Measurements from ENCODE around the gene CPLANE1.
A peak's percentile ranks its signal among the peaks of the same experiment; 100 is the strongest.
"Not testable (repeated sequence)": the region's sequence is repeated elsewhere in the genome, so short reads cannot be mapped to it uniquely, and the experiment has no call there.

The CPLANE1 gene

DNA sequence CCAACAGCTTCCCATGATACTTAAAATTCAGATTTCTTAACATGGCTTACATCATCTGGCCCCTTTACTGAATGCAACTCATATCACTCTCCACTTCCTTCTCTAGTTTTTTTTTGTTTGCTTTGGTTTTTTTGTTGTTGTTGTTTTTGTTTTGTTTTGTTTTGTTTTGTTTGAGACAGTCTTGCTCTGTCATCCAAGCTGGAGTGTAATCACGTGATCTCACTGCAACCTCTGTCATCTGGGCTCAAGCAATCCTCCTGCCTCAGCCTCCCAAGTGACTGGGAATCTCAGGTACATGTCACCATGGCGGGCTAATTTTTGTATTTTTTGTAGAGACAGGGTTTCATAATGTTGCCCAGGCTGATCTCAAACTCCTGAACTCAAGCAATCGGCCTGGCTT is 41.4 kb downstream of the CPLANE1 start:
- DNase-seq = no peak

DNA sequence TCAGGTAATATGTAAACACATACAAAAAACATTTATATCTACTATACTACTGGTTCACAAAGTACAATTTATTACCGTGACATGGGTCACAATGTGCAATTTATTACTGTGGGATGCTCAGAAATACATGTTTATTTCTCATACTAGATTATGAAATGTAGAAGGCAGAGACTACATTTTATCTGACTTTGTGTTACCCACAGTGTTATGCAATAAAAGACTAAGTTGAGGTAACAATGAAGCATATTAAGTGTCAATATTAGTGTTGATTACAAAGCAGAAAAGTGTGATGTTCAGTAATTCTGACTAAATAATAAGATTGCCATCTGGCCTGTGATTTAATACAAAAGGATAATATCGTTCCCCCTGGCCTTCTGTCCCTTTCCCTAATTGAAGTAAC is 42.4 kb downstream of the CPLANE1 start:
- no peak for DNase-seq

DNA sequence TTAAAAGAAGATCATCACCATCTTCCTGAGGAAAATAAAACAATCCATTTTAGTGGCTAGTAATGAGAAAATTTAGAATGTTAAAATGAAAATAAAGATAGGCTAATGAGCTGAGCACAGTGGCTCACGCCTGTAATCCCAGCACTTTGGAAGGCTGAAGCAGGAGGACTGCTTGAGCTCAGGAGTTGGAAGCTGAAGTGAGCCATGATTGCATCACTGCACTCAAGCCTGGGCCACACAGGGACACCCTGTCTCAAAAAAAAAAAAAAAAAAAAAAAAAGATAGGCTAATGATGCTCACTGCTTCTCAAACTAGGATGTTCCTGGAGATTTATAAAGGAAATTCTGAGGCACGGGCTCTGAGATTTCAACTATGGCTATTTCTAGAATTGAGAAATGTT is 50.3 kb downstream of the CPLANE1 start:
- no peak for DNase-seq

DNA sequence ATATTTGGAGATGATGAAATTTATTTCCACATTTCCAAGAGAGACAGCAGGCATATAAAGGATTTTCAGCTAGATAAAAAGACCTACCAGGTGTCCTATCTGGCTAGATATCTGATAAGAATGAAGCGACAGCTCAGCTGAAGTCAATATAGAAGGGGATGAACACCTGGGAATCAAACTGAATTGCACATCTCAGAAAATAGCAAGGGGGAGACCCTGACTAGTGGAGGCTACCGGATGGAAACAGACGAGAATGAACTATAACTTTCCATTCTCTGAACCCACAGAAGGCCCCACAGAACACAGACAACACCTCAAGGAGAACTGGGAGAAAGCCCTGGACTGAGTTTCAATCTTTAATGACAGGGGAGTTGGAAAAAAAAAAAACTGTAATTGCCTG is 51.1 kb downstream of the CPLANE1 start:
- no peak for DNase-seq

DNA sequence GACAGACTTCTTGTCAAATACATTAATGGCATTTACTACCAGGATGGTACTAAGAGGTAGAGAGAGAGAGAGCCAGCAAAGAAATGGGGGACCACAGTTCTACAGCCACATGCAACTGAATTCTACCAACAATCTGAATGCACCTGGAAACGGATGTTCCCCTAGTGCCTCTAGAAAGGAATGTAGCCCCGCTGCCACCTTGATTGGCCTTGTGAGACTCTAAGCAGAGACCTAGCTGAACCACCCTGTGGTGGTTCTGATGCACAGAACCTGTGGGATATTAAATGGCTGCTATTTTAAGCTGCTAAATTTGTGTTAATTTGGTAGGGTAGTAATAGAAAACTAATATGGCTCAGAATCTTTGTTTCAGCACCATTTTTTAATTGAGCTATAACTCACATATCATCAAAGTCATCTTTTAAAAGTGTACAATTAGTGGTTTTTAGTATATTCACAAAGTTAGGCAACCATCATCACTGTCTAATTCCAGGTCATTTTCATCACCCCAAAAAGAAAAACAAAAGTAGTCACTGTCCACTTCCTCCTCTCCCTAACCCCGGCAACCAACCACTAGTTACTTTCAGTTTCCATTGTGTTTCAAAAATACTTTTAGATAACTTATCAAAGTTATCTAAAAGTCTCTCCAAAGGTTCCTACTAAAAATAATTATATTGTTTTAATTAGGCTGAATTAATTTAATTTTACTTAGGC is 51.7 kb downstream of the CPLANE1 start:
- no peak for DNase-seq

DNA sequence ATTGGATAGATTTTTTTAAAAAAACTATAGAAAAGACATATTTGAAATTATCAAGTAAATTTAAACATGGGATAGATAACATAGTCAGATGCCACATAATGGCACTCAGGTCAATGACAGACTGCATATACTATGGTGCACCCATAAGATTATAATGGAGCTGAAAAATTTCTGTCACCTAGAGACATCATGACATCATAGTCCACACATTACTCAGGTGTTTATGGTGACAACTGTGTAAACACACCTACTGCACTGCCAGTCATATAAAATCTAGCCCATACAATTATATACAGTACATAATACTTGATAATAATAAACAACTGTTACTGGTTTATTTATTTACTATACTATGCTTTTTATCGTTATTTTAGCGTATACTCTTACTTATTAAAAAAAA is 58.6 kb downstream of the CPLANE1 start:
- no peak for DNase-seq

DNA sequence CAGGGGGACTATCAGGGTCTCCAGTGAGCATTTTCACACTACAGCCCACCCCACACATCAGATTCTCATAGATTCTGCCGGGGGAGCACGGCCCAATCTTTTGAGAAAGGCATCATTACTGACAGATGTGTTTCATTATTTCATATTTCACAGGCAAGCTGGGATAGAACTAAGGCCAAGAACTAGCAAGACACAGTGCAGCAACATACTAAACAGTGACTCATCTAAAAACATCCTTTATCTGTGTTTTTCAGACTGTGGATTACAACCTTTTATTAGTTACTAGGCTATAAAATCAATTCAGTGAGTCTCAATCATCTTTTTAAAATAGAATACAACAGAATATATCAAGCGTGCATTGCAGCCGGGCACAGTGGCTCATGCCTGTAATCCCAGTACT is 59.8 kb downstream of the CPLANE1 start:
- no peak for DNase-seq

DNA sequence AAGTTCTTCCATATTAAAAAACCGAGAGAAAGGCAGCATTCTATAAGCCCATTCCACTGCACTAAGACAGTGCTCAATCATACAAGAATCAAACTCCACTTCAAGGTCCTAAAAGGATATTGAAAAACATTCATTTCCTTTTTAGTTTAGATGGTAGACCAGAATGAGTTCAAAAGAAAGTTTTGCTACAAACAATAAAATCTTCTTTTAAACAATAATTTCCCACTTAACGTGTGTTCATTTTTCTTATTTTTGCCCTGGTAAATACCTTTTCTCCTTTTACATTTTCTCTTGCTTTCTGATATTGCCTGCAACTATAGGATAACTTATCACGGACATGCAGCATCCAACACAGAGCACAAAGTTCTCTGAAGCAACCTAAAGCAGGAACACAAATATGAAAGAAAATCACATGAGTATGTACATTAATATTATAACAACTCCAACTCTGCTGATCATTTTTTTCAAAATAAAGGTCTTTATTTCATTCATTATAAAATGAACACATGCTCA is 61.7 kb downstream of the CPLANE1 start:
- DNase-seq = no peak

DNA sequence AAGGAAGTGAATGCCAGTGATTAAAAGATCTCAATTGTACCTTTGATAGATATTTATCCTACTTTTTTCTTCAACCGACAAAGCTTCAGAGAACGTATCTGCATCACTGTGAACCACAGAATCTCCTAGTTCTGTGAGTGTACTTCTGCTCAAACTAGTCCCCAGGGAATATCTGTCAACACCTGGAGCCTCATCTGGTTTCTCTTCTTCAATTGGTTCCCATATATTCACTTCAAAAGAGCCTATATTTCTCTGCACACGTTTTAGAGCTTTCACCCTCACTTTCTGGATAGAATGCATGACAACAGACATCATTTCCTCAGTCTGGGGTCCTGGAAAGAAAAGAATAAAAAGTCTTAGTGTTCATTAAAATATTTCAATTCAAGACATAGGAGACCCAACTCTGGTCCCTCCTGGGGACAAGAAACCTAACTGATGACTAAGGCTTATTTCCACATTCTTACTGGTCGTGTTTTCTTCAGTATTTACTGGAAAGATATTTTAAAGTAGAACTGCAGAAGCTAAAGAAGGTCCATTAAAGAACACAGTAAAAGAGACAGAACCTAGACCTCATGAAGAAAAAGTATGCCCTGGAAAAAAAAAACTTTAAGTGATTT is 64.3 kb downstream of the CPLANE1 start:
- no peak for DNase-seq

DNA sequence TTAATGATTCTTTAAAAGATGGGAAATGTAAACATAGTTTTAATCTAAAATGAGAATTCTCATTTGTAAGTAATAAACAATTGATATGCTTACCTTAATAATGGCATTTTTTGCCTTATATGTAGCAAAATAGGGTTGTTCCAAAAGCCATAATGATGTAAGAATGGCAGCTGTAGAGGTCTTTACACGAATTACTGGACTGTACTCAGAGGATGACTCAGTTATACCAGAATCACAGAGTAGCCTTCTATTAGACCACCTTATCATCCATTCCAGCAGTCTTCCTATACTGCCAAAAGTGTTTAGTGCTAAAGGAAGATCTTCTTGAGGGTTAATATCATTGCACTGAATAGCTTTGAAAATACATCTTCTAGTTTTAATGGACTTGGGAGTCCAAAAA is 66.5 kb downstream of the CPLANE1 start:
- DNase-seq = no peak

DNA sequence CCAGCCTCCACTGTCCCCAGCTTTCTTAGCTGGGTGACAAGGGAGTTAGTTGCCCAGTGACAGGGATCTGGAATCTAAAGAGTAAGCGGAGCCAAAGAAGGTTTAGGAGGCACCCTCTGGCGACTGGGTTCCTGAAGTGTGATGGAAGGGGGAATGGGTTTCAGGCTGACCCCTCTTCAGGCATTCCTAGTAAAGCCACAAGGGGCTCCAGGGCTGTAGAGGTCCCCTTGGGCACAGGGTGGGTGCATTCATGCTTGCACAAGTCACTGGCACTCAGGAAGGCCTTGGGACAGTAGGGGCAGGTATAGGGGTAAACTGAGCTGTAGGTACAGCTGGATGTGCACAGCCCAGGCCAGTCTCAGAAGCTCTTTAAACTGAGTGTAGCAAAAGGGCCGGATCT is 74.2 kb downstream of the CPLANE1 start:
- DNase-seq = no peak

DNA sequence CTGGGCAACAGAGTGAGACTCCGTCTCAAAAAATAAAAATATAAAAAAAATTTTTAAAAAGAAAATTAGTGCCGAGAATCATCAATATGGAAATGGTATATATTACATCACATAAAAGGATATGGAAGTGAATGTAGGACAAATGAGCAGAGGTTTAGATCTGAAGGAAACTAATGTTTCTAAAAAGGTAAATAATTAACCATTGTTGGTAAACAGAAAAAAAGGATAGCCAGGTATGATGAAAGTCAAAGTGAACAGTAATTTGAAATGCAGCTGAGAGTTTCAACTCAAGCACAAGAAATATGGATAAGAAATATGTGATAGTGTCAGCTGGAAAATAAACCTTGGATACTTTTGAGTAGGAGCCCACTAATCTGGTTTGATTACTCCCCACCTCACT is 76.2 kb downstream of the CPLANE1 start:
- DNase-seq = no peak

DNA sequence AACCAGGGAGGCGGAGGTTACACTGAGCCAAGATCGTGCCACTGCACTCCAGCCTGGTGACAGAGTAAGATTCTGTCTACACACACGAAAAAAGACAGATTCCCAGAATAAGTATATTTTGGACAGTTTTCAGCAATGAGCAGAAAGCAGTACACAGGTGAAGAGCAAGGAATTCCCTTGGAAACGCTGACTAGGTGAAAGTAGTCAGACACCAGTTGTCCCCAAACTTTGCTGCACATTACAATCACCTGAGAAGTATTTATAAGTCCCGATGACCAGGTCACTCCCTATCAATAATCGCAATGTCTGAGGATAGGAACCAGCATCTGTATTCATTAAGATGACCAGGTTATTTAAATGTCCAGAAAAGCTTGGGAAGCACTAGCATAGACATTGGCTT is 78.3 kb downstream of the CPLANE1 start:
- no peak for DNase-seq

DNA sequence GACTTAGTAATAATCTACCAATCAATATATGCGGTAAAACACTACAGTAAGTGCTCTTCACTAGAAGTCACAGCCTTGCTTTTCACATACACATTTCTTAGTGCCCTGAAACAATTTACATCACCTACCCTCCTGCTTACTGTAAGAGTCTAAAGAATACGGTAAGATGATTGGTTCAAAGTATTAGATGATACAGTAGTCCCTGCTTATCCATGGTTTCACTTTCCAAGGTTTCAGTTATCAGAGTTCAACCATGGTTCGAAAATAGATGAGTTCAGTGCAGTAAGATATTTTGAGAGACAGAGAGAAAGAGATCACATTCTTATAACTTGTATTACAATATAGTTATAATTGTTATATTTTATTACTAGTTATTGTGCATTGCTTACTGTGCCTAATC is 83.0 kb downstream of the CPLANE1 start:
- no peak for DNase-seq

DNA sequence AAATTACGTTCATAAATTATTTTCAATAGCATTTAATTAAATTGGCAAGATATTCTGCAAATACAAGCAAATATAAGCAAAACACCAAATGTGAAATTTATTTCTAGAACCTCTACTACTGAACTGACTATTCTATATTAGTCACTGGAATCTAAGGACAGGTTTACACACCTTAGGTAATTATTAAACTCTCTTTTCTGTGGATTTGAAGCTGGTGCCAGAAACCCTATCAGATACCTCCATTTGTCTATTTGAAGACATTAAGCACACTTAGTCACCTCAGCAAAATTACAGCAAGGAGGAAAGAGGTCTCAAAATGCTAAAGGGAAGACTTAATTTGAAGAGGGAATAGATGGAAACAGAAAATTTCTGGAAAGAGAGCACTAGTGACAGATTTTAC is 83.4 kb downstream of the CPLANE1 start:
- DNase-seq = no peak

DNA sequence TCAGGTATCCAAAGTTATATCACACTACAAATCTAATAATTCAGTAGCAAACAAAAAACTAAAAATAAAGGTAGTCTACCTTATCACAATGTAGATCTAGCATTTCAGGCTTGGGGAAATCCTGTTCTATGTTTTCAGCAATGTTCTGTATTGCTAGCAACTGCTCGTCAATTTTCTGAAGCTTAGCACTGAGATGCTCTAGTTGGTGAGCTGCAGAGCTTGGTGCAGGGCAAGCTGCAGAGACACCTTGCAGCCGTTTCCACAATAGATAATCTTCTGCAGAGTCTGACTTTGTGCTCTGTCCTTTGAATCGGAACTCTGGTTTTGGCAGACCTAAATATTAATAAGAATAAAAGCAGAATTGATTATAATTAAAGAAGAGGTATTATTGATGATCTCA is 95.5 kb downstream of the CPLANE1 start:
- no peak for DNase-seq

DNA sequence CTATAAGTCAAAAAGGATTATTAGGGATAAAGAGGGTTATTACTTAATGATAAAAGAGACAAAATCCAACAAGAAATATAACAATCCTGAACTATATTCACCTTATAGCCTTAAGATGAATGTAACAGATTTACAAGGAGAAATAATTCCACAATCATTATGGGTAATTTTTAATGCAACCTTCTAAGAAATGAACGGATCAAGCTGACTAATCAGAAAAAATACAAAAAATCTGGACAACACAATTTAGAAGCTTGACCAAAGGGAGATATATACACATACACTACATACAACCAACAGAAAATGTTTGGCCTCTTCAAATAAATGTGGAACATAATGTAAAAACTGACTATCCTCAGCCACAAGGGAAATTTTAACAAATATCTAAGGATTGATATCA is 102.3 kb downstream of the CPLANE1 start:
- DNase-seq = no peak

DNA sequence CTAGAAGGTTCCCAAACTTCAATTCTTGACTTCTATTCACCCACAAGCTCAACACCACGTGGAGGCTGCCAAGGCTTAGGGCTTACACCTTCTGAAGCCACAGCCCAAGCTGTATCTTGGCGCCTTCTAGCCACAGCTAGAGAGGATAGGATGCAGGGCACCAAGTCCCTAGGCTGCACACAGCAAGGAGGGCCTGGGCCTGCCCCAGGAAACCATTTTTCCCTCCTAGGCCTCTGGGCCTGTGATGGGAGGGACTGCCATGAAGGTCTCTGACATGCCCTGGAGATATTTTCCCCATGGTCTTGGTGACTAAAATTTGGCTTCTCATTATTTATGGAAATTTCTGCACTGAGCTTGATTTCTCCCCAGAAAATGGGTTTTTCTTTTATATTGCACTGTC is 112.5 kb downstream of the CPLANE1 start:
- DNase-seq = no peak

DNA sequence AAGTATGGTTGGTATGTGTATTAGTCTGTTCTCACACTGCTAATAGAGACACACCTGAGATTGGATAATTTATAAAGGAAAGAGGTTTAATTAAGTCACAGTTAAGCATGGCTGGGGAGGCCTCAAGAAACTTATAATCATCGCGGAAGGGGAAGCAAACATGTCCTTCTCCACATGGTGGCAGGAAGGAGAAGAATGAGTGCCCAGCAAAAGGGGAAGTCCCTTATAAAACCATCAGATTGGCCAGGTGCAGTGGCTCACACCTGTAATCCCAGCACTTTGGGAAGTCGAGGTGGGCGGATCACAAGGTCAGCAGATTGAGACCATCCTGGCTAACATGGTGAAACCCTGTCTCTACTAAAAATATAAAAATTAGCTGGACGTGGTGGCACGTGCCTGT is 113.9 kb downstream of the CPLANE1 start:
- not testable (repeated sequence) for DNase-seq

DNA sequence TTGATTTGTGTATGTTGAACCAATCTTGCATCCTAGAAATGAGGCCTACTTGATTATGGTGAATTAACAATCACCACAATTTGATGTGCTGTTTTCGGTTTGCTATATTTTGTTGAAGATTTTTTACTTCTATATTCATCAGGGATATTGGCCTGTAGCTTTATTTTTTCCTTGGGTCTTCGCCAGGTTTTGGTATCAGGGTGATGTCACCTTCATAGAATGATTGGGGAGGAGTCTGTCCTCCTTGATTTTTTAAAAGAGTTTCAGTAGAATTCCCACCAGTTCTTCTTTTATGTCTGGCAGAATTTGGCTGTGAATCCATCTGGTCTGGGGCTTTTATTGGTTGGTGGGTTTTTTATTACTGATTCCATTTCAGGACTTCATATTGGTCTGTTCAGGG is 115.2 kb downstream of the CPLANE1 start:
- no peak for DNase-seq

DNA sequence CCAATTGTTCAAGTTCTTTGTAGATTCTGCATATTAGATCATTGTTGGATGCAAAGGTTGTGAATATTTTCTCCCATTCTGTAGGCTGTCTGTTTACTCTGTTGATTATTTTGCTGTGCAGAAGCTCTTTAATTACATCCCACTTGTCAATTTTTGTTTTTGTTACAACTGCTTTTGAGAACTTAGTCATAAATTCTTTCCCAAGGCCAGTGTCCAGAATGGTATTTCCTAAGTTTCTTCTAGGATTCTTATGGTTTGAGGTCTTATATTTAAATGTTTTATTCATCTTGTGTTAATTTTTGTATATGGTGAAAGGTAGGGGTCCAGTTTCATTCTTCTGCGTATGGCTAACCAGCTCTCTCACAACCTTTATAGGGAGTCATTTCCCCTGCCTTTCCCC is 116.5 kb downstream of the CPLANE1 start:
- no peak for DNase-seq

DNA sequence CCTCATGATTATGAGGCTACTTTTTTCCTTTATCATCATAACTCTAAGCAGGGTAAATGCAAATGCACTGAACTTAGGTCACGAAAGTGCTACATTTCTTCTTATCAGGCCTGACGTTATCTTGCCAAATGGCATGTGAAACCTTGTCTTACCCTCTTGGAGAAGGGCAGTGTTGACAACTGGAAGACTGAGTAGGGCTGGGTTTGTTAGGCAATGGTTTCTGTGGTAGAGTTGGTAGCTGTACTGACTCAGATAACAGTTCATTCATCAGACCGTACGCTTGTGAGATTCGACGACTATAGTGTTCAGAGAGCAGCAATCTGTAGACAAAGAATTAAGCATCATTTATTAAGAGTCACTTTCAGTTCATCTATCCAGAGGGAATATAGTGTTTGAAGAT is 127.7 kb downstream of the CPLANE1 start:
- DNase-seq = peak; percentile 18

DNA sequence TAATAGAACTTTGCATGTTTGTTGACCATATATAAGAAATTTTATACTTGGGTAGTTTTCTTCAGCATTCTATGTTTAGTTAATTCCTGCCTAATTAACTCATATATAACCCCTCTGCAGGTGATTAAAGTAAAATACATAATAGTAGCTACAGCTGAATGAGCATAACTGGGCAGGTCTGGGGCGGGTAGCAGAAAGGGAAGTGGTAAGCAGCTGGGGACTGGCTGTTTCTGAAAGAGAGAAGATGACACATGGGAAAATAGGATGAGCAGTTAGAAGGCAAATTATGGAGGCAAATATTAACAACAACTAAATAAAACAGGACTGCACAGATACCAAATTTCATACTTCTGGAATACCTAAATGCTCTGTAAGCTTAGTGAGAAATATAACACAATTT is 128.1 kb downstream of the CPLANE1 start:
- peak; percentile 4 for DNase-seq

DNA sequence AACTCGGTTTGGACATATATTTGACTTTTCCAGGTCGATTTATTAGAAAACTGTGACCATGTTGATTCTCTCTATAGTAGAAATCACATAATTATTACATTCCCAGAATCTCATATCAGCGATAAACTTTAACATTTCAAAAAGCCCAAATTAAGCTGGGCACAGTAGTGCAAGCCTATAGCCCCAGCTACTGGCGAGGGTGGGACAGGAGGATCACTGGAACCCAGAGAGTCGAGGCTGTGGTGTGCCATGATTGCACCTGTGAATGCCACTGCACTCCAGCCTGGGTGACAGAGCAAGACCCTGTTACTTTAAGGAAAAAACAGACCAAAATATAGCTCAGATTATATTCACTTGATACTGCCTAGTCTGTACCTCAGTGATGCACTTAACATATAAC is 128.9 kb downstream of the CPLANE1 start:
- no peak for DNase-seq

DNA sequence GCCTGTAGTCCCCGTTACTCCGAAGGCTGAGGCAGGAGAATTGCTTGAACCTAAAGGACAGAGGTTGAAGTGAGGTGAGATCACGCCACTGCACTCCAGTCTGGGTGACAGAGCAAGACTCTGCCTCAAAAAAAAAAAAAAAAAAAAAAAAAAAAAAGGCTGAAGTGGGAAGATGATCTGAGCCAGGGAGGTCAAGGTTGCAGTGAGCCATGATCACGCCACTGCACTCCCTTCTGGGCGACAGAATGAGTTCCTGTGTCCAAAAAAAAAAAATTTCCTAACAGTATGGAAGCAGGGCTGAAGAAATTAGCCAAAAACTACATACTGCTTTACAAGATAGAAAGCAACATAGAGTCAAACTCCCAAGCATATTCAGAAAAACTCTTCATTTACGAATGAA is 132.8 kb downstream of the CPLANE1 start:
- DNase-seq = no peak

Measured in SIG-M5 (cell line).